Upper lobe of left lung (tissue), 6 donors: ENCODE data around the gene DIP2C. TPM values are rescaled to one million over a fixed set of nuclear protein-coding genes. Genes with fewer than 3 reads are reported as not detected.

Source experiments
- ATAC-seq, 2 donors: fragments of 200-7000 bp; cut with Tn5 transposase; one replicate each; pipeline ENCODE4 v1.9.1; 2022; ENCODE audit warnings: mild to moderate bottlenecking in 2 of 2, moderate library complexity in 2 of 2; ENCODE audit not compliant: low FRiP score in 2 of 2
- DNase-seq, 2 donors: peaks; one replicate each; pipeline ENCODE4 v3.0.0-alpha.2; 2019 to 2020
- H3K27ac ChIP-seq, 4 donors: fragments of 200-600 bp; sonication (generic); one replicate each; pipeline ENCODE4 v1.5.1; 2016 to 2019
- H3K27me3 ChIP-seq, 4 donors: fragments of 200-600 bp; sonication (generic); one replicate each; pipeline ENCODE4 v1.5.1; 2017 to 2019
- H3K36me3 ChIP-seq, 4 donors: fragments of 200-600 bp; sonication (generic); one replicate each; pipeline ENCODE4 v1.5.1; 2016 to 2019
- H3K4me1 ChIP-seq, 4 donors: fragments of 200-600 bp; sonication (generic); one replicate each; pipeline ENCODE4 v1.5.1; 2018 to 2019
- H3K4me3 ChIP-seq, 4 donors: fragments of 200-600 bp; sonication (generic); one replicate each; pipeline ENCODE4 v1.5.1; 2017 to 2019; ENCODE audit warnings: mild to moderate bottlenecking in 2 of 4, moderate library complexity in 1 of 4
- H3K9me3 ChIP-seq, 4 donors: fragments of 200-600 bp; sonication (generic); one replicate each; pipeline ENCODE4 v1.5.1; 2018 to 2019
- CTCF ChIP-seq, 6 experiments: fragments of 450-650 bp in 4 of 6; fragments of 200-600 bp in 2 of 6; sonication (generic) in 2 of 6; IDR thresholded peaks; one replicate each; pipeline ENCODE4 v1.5.1; 2016 to 2019; ENCODE audit warnings: antibody characterized with exemption in 6 of 6
- EP300 ChIP-seq, 4 donors: sonication (generic); formaldehyde crosslinking; IDR thresholded peaks; one replicate each; pipeline ENCODE4 v1.5.1; 2017; ENCODE audit warnings: antibody characterized with exemption in 4 of 4, control low read depth in 2 of 4
- POLR2A ChIP-seq, 4 donors: fragments of 450-650 bp; IDR thresholded peaks; one replicate each; pipeline ENCODE4 v1.5.1; 2016 to 2017; ENCODE audit warnings: antibody characterized with exemption in 4 of 4, mild to moderate bottlenecking in 2 of 4
- POLR2AphosphoS5 ChIP-seq, 2 donors: sonication (generic); formaldehyde crosslinking; IDR thresholded peaks; one replicate each; pipeline ENCODE4 v1.5.1; 2017; ENCODE audit warnings: antibody characterized with exemption in 2 of 2
- WGBS, 2 donors: methylation state at CpG; one replicate each; pipeline ENCODE4 v1.1.5; 2017 to 2018; 5-methylcytosine and 5-hydroxymethylcytosine counted together
- small RNA-seq, 4 donors: library from RNA; depleted of rRNA; stranded (forward); fragments of <200 nt; gene quantifications; one replicate each; pipeline ENCODE3, GENCODE V24; 2016
- total RNA-seq, 6 donors: library from RNA; depleted of rRNA in 4 of 6; stranded (reverse); fragments of >200 nt in 4 of 6; gene quantifications; one replicate each; pipeline versions ENCODE4 v1.1.0 to v1.2.1, GENCODE V29; 2016 to 2021
- donor health status: DM: no; HTN: no; CAD: no; lungs with moderate emphysema.
- donor health status: DM: no; HTN: yes; CAD: no; lungs with severe emphysema.

The DIP2C gene
- total RNA-seq, 6 donors from 2014 or later = 11.6 to 32.5 (median 14.7) TPM

- Histone ChIP-seq H3K36me3 (no peaks in the 10 kb centered on the region), H3K9me3 (no peaks in the 10 kb centered on the region), H3K4me1 (peaks cover 0 to 4% (median 0%) of the 10 kb centered on the region in 4 donors), H3K27ac (no peak overlapping the region), H3K27me3 (no peaks in the 10 kb centered on the region), H3K4me3 (no peak overlapping the region)
- no peak for DNase-seq
- WGBS, 2 donors = 92 to 94% methylated on average over 6 of the region's 6 CpGs
- ATAC-seq = no peak
- TF ChIP-seq POLR2AphosphoS5 (IDR thresholded peaks at IDR 0.05) (no peak), POLR2A (IDR thresholded peaks at IDR 0.05) (no peak), CTCF (IDR thresholded peaks at IDR 0.05) (no peak)
Measured at GRCh38 chr10:228366-228765, 461.1 kb downstream of the DIP2C start.

- 33 to 36% methylated on average over 2 of the region's 2 CpGs for WGBS, 2 donors
- no peak overlapping the region for H3K27ac ChIP-seq
- H3K9me3 ChIP-seq = no peaks in the 10 kb centered on the region
- peaks cover 0 to 4% (median 0%) of the 10 kb centered on the region in 4 donors for H3K4me1 ChIP-seq
- H3K36me3 ChIP-seq = no peaks in the 10 kb centered on the region
- TF ChIP-seq EP300 (IDR thresholded peaks at IDR 0.05) = no peak
- TF ChIP-seq POLR2A (IDR thresholded peaks at IDR 0.05) = no peak
- TF ChIP-seq POLR2AphosphoS5 (IDR thresholded peaks at IDR 0.05) = no peak
- no peak for TF ChIP-seq CTCF (IDR thresholded peaks at IDR 0.05)
- DNase-seq (no peak), ATAC-seq (no peak)
- H3K27me3 ChIP-seq = no peaks in the 10 kb centered on the region
- no peak overlapping the region for H3K4me3 ChIP-seq
Measured at GRCh38 chr10:227014-227413, 462.5 kb downstream of the DIP2C start.

- no peaks in the 10 kb centered on the region for H3K36me3 ChIP-seq
- H3K9me3 ChIP-seq = no peaks in the 10 kb centered on the region
- H3K4me3 ChIP-seq = no peak overlapping the region
- H3K27ac ChIP-seq = no peak overlapping the region
- ATAC-seq = no peak
- no peaks in the 10 kb centered on the region for H3K27me3 ChIP-seq
- H3K4me1 ChIP-seq = peaks cover 0 to 4% (median 0%) of the 10 kb centered on the region in 4 donors
- no peak for DNase-seq
- WGBS, 2 donors = 65 to 75% methylated on average over 2 of the region's 2 CpGs
- TF ChIP-seq EP300 (IDR thresholded peaks at IDR 0.05) (no peak), CTCF (IDR thresholded peaks at IDR 0.05) (no peak), POLR2A (IDR thresholded peaks at IDR 0.05) (no peak), POLR2AphosphoS5 (IDR thresholded peaks at IDR 0.05) (no peak)
Measured at GRCh38 chr10:226018-226417, 463.4 kb downstream of the DIP2C start.

GRCh38 chr10:224571-224970 is 464.9 kb downstream of the DIP2C start:
- TF ChIP-seq CTCF (IDR thresholded peaks at IDR 0.05) (no peak), POLR2AphosphoS5 (IDR thresholded peaks at IDR 0.05) (no peak), POLR2A (IDR thresholded peaks at IDR 0.05) (no peak), EP300 (IDR thresholded peaks at IDR 0.05) (no peak)
- Histone ChIP-seq H3K27ac (no peak overlapping the region), H3K4me3 (no peak overlapping the region), H3K4me1 (peaks cover 0 to 7% (median 2%) of the 10 kb centered on the region in 4 donors), H3K9me3 (no peaks in the 10 kb centered on the region), H3K36me3 (no peaks in the 10 kb centered on the region), H3K27me3 (no peaks in the 10 kb centered on the region)
- WGBS, 2 donors = 86 to 88% methylated on average over 3 of the region's 3 CpGs
- no peak for ATAC-seq
- no peak for DNase-seq

Small RNAs within 50 kb of the gene (small RNA-seq; reads per million reads assigned to genes)
- gene MIR5699 (0 to 0.44 (median 0.31) reads per million in 4 donors), gene RN7SL754P (0 reads per million in 4 donors), gene RNA5SP298 (0.06 to 2.7 (median 0.52) reads per million in 4 donors)

Other genes with a start within 250 kb of the DIP2C start
- 100 to 1,000 TPM; 106 to 154 (median 139) TPM for gene LARP4B, start 242.0 kb upstream of the DIP2C start, total RNA-seq